HepG2 (cell line): ENCODE measurements around the gene ITLN2. TPM values are rescaled to one million over a fixed set of nuclear protein-coding genes. Genes with fewer than 3 reads are reported as not detected.

Experiments
- ATAC-seq: fragments of 200-7000 bp; cut with Tn5 transposase; 3 replicates; pipeline ENCODE4 v1.9.1; 2020; ENCODE audit warnings: mild to moderate bottlenecking, moderate library complexity
- BruUV-seq: library from RNA; stranded (reverse); fragments of 400-500 nt; replicated peaks from 2 replicates; lab custom pipeline; 2021; lab: Mats Ljungman, UMichigan
- CTCF ChIA-PET: fragments of 300-600 bp; formaldehyde crosslinking; extraction: SDS; loops from one replicate; lab custom pipeline; 2021; ENCODE audit warnings: low total read pairs, inconsistent platforms, low intra/inter-chr PET ratio; lab: Yijun Ruan, JAX
- POLR2A ChIA-PET: fragments of 350-600 bp; sonication (Branson Sonifier 250); formaldehyde crosslinking; loops from one replicate; lab custom pipeline; 2020; ENCODE audit warnings: antibody characterized with exemption, inconsistent platforms; lab: Yijun Ruan, JAX
- DNase-seq: peaks from one replicate; pipeline ENCODE4 v3.0.0-alpha.2; 2015; ENCODE audit warnings: low spot score
- FAIRE-seq: peaks from 3 replicates; lab custom pipeline; 2011; peaks lifted over from hg19 to GRCh38; lab: Jason Lieb, UNC
- H2AFZ ChIP-seq: one replicate; pipeline ENCODE4 v1.6.1; 2011; ENCODE audit warnings: low read length, inconsistent platforms
- H3K27ac ChIP-seq: fragments of 300-600 bp; 3 replicates; pipeline ENCODE4 v1.8.0; 2011; ENCODE audit warnings: mixed run types, mild to moderate bottlenecking, mixed read lengths, low read length, inconsistent platforms; ENCODE audit not compliant: insufficient read depth; ENCODE audit errors: extremely low read length
- H3K27me3 ChIP-seq, 2 experiments: fragments of 200-600 bp in 1 of 2; 2 replicates in 1 of 2; 3 replicates in 1 of 2; pipeline versions ENCODE4 v1.6.0 to v1.8.0; 2011; ENCODE audit warnings: low read length in 2 of 2, mild to moderate bottlenecking in 2 of 2, moderate library complexity in 2 of 2, inconsistent platforms in 1 of 2; ENCODE audit not compliant: insufficient read depth in 2 of 2, control insufficient read depth in 1 of 2
- H3K36me3 ChIP-seq, 2 experiments: fragments of 200-600 bp in 1 of 2; replicated peaks in 1 of 2; 2 replicates in 1 of 2; 3 replicates in 1 of 2; pipeline versions ENCODE4 v1.5.1 to v1.8.0; 2011; ENCODE audit warnings: low read length in 2 of 2, inconsistent platforms in 1 of 2; ENCODE audit not compliant: insufficient read depth in 2 of 2, control insufficient read depth in 1 of 2
- H3K4me1 ChIP-seq: 2 replicates; pipeline ENCODE4 v1.5.1; 2012; ENCODE audit warnings: low read length, inconsistent platforms; ENCODE audit not compliant: insufficient read depth
- H3K4me2 ChIP-seq: 2 replicates; pipeline ENCODE4 v1.6.0; 2011; ENCODE audit warnings: low read depth, low read length, inconsistent platforms
- H3K4me3 ChIP-seq, 3 experiments: fragments of 200-600 bp in 1 of 3; sonication (generic), shearing (Covaris generic) in 1 of 3; replicated peaks in 1 of 3; 2 replicates each; pipeline ENCODE4 v1.5.1; 2011 to 2016; ENCODE audit warnings: low read length in 3 of 3, inconsistent platforms in 2 of 3, low read depth in 2 of 3, mild to moderate bottlenecking in 2 of 3, control low read depth in 1 of 3, mixed read lengths in 1 of 3; ENCODE audit not compliant: insufficient read depth in 1 of 3
- H3K79me2 ChIP-seq: one replicate; pipeline ENCODE4 v1.6.1; 2011; ENCODE audit warnings: low read length, inconsistent platforms; ENCODE audit not compliant: insufficient read depth
- H3K9ac ChIP-seq: 2 replicates; pipeline ENCODE4 v1.6.0; 2011; ENCODE audit warnings: mild to moderate bottlenecking, low read depth, low read length, inconsistent platforms; ENCODE audit not compliant: insufficient read depth
- H3K9me3 ChIP-seq: 2 replicates; pipeline ENCODE4 v1.5.1; 2012; ENCODE audit warnings: mild to moderate bottlenecking, low read length
- H4K20me1 ChIP-seq: 2 replicates; pipeline ENCODE4 v1.6.0; 2011; ENCODE audit warnings: inconsistent platforms, mild to moderate bottlenecking, low read length, moderate library complexity; ENCODE audit not compliant: insufficient read depth
- ATAD3A ChIP-seq: sonication (generic); formaldehyde crosslinking; IDR thresholded peaks from 2 replicates; pipeline ENCODE4 v1.4.0; 2020; ENCODE audit warnings: missing genetic modification reagents
- BCL6 ChIP-seq: IDR thresholded peaks from 2 replicates; pipeline ENCODE4 v1.6.1; 2016; ENCODE audit warnings: missing genetic modification reagents, missing compliant biosample characterization
- FOXK2 ChIP-seq: fragments of 450-650 bp; IDR thresholded peaks from 2 replicates; pipeline ENCODE4 v1.6.1; 2016
- GZF1 ChIP-seq: sonication (generic); formaldehyde crosslinking; IDR thresholded peaks from 2 replicates; pipeline ENCODE4 v1.5.1; 2020; ENCODE audit warnings: mild to moderate bottlenecking, missing genetic modification reagents
- IKZF5 ChIP-seq: IDR thresholded peaks from 2 replicates; pipeline ENCODE4 v1.6.1; 2018; ENCODE audit warnings: missing genetic modification reagents, mild to moderate bottlenecking, missing compliant biosample characterization
- KAT8 ChIP-seq: IDR thresholded peaks from 2 replicates; pipeline ENCODE4 v1.6.1; 2016; ENCODE audit warnings: missing genetic modification reagents, missing compliant biosample characterization
- MLLT10 ChIP-seq: sonication (generic); formaldehyde crosslinking; IDR thresholded peaks from 2 replicates; pipeline ENCODE4 v1.4.0; 2020; ENCODE audit warnings: missing genetic modification reagents
- POLR2G ChIP-seq: fragments of 200-400 bp; formaldehyde crosslinking; IDR thresholded peaks from 2 replicates; pipeline ENCODE4 v1.6.1; 2018; ENCODE audit warnings: mild to moderate bottlenecking, low read depth, low read length, moderate library complexity
- SRSF9 ChIP-seq: fragments of 200-400 bp; formaldehyde crosslinking; IDR thresholded peaks from 2 replicates; pipeline ENCODE4 v1.6.1; 2018; ENCODE audit warnings: borderline replicate concordance, mild to moderate bottlenecking, low read depth, low read length; ENCODE audit not compliant: insufficient read depth, poor library complexity, severe bottlenecking
- ZFP36L2 ChIP-seq: sonication (generic); formaldehyde crosslinking; IDR thresholded peaks from 2 replicates; pipeline ENCODE4 v1.4.0; 2020; ENCODE audit warnings: missing genetic modification reagents
- ZFY ChIP-seq: sonication (generic); formaldehyde crosslinking; IDR thresholded peaks from 2 replicates; pipeline ENCODE4 v1.4.0; 2020; ENCODE audit warnings: missing genetic modification reagents
- ZNF441 ChIP-seq: sonication (generic); formaldehyde crosslinking; IDR thresholded peaks from 2 replicates; pipeline ENCODE4 v1.7.0; 2021; ENCODE audit warnings: missing genetic modification reagents, borderline replicate concordance
- ZNF530 ChIP-seq: sonication (generic); formaldehyde crosslinking; IDR thresholded peaks from 2 replicates; pipeline ENCODE4 v1.5.0; 2020; ENCODE audit warnings: low read depth, mild to moderate bottlenecking, missing genetic modification reagents
- ZNF614 ChIP-seq: IDR thresholded peaks from 2 replicates; pipeline ENCODE4 v1.6.1; 2018; ENCODE audit warnings: missing biosample characterization, missing genetic modification reagents, inconsistent platforms, borderline replicate concordance
- WGBS: methylation state at CpG from one replicate; pipeline ENCODE4 v1.1.6; 2017; ENCODE audit warnings: low lambda C conversion rate; 5-methylcytosine and 5-hydroxymethylcytosine counted together
- in situ Hi-C: cut with HindIII; loops from 2 replicates; pipeline ENCODE4 v1.10.0; 2017; ENCODE audit warnings: low pct_unique_long_range_greater_than_20kb; ENCODE audit not compliant: extremely low pct_ligation_motif_present
- intact Hi-C: fragments of 100-400 bp; cut with micrococcal nuclease; formaldehyde crosslinking; loops from one replicate; pipeline ENCODE4 v1.10.0; 2022; ENCODE audit not compliant: unreplicated experiment
- polyA plus RNA-seq, 8 experiments: library from polyadenylated mRNA; depleted of rRNA in 3 of 8; stranded (reverse) in 7 of 8; unstranded in 1 of 8; fragments of >200 nt; fragmentation: Illumina TruSeq in 4 of 8; extraction: Trizol in 4 of 8; gene quantifications; 2 replicates each; pipeline versions ENCODE4 v1.2.1 to v1.2.3, GENCODE V29; 2011 to 2016; ENCODE audit warnings: low read depth in 4 of 8, missing spikeins in 1 of 8, mixed read lengths in 1 of 8; ENCODE audit not compliant: insufficient read depth in 1 of 8
- total RNA-seq, 5 experiments: library from RNA; depleted of rRNA; stranded (reverse); fragments of >200 nt; fragmentation: Illumina TruSeq; extraction: Trizol; gene quantifications; 2 replicates each; pipeline ENCODE4 v1.2.3, GENCODE V29; 2016; ENCODE audit warnings: low read depth in 1 of 5
- TF ChIP-seq, protein P1 (sequence below): IDR thresholded peaks from 2 replicates; pipeline ENCODE4 v1.6.1; 2016; ENCODE audit warnings: missing biosample characterization, missing genetic modification reagents, low read depth
- TF ChIP-seq, protein P2 (sequence below), 2 experiments: sonication (generic) in 1 of 2; formaldehyde crosslinking in 1 of 2; IDR thresholded peaks; 2 replicates each; pipeline versions ENCODE4 v1.4.0 to v1.6.1; 2018 to 2020; ENCODE audit warnings: missing genetic modification reagents in 2 of 2, borderline replicate concordance in 1 of 2, low read depth in 1 of 2, mild to moderate bottlenecking in 1 of 2, missing biosample characterization in 1 of 2

Gene ITLN2
- total and polyA plus RNA-seq, 2 of the 13 experiments (the other 11 are each of a cell fraction or from before 2014, with no cell fraction given), result not detected

- TF ChIP-seq, protein P1, sequence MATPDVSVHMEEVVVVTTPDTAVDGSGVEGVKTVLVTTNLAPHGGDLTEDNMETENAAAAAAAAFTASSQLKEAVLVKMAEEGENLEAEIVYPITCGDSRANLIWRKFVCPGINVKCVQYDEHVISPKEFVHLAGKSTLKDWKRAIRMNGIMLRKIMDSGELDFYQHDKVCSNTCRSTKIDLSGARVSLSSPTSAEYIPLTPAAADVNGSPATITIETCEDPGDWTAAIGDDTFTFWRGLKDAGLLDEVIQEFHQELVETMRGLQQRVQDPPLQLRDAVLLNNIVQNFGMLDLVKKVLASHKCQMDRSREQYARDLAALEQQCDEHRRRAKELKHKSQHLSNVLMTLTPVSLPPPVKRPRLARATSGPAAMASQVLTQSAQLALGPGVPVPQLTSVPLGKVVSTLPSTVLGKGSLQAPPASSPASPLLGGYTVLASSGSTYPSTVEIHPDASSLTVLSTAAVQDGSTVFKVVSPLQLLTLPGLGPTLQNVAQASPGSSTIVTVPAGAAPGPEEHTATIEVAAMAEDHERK (CRISPR knock-in tag), result no peak
- TF ChIP-seq ZNF530, result no peak
Observed at GRCh38 chr1:160924791-160925651, 29.6 kb downstream of the ITLN2 start (continued).

- intact Hi-C loops, result no loop called here
- H3K4me2 ChIP-seq, result no peak overlapping the region
- no TSS peak for BruUV-seq
- ChIA-PET CTCF (no interaction called here), POLR2A (no interaction called here)
- no peaks in the 10 kb centered on the region for H3K36me3 ChIP-seq
- H3K4me3 ChIP-seq, result no peak overlapping the region
- H3K79me2 ChIP-seq, result no peaks in the 10 kb centered on the region
- in situ Hi-C loops, result no loop called here
- ATAC-seq, result no peak
- no peaks in the 10 kb centered on the region; a peak in 1 of 5 replicates for H3K27me3 ChIP-seq
- H3K9ac ChIP-seq, result no peak overlapping the region
- H2AFZ ChIP-seq, result no peak overlapping the region
- DNase-seq, result no peak
- FAIRE-seq, result no peak
- no peaks in the 10 kb centered on the region for H3K9me3 ChIP-seq
- H4K20me1 ChIP-seq, result no peaks in the 10 kb centered on the region
- H3K27ac ChIP-seq, result no peak overlapping the region
- no peaks in the 10 kb centered on the region for H3K4me1 ChIP-seq
- WGBS, result 62% methylated on average over 2 of the region's 2 CpGs
- TF ChIP-seq KAT8 (CRISPR knock-in tag), result no peak
- TF ChIP-seq, protein P2, sequence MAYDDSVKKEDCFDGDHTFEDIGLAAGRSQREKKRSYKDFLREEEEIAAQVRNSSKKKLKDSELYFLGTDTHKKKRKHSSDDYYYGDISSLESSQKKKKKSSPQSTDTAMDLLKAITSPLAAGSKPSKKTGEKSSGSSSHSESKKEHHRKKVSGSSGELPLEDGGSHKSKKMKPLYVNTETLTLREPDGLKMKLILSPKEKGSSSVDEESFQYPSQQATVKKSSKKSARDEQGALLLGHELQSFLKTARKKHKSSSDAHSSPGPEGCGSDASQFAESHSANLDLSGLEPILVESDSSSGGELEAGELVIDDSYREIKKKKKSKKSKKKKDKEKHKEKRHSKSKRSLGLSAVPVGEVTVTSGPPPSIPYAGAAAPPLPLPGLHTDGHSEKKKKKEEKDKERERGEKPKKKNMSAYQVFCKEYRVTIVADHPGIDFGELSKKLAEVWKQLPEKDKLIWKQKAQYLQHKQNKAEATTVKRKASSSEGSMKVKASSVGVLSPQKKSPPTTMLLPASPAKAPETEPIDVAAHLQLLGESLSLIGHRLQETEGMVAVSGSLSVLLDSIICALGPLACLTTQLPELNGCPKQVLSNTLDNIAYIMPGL (CRISPR knock-in tag; IDR thresholded peaks at IDR 0.05; ENCODE audit: borderline replicate concordance in 1 of 2, low read depth in 1 of 2), result no peak
- TF ChIP-seq ATAD3A (CRISPR knock-in tag), result no peak
- TF ChIP-seq ZFY (CRISPR knock-in tag), result no peak
- no peak for TF ChIP-seq ZNF614 (CRISPR knock-in tag)
- no peak for TF ChIP-seq FOXK2
- no peak for TF ChIP-seq MLLT10 (CRISPR knock-in tag)
- no peak for TF ChIP-seq GZF1 (CRISPR knock-in tag)
- no peak for TF ChIP-seq ZNF441 (CRISPR knock-in tag)
- no peak for TF ChIP-seq BCL6 (CRISPR knock-in tag)
- TF ChIP-seq ZFP36L2 (CRISPR knock-in tag), result no peak
- TF ChIP-seq IKZF5, result no peak
- TF ChIP-seq POLR2G, result no peak
- TF ChIP-seq SRSF9, result no peak
Observed at GRCh38 chr1:160916666-160917065, 37.9 kb downstream of the ITLN2 start.
